Sigmoid colon (tissue), 4 donors: ENCODE data around the gene AKAP8.

Experiments
- CTCF ChIP-seq, 4 experiments: fragments of 450-650 bp in 3 of 4; fragments of 200-600 bp in 1 of 4; IDR thresholded peaks; one replicate each; pipeline ENCODE4 v1.5.1; 2016 to 2019; ENCODE audit warnings: antibody characterized with exemption in 4 of 4, mild to moderate bottlenecking in 3 of 4, moderate library complexity in 2 of 4
- EP300 ChIP-seq, 4 donors: sonication (generic); formaldehyde crosslinking; IDR thresholded peaks; one replicate each; pipeline ENCODE4 v1.6.1; 2017; ENCODE audit warnings: antibody characterized with exemption in 4 of 4
- POLR2A ChIP-seq, 2 donors: fragments of 450-650 bp; IDR thresholded peaks; one replicate each; pipeline ENCODE4 v1.6.1; 2016; ENCODE audit warnings: antibody characterized with exemption in 2 of 2, mild to moderate bottlenecking in 2 of 2, moderate library complexity in 2 of 2
- POLR2AphosphoS5 ChIP-seq, 4 donors: sonication (generic); formaldehyde crosslinking; IDR thresholded peaks; one replicate each; pipeline ENCODE4 v1.6.1; 2017; ENCODE audit warnings: antibody characterized with exemption in 4 of 4

- TF ChIP-seq EP300 (IDR thresholded peaks at IDR 0.05) (no peak), POLR2AphosphoS5 (IDR thresholded peaks at IDR 0.05) (no peak), CTCF (IDR thresholded peaks at IDR 0.05) (no peak), POLR2A (IDR thresholded peaks at IDR 0.05) (no peak)
These were observed 21.2 kb upstream of the AKAP8 start for GRCh38 chr19:15400521-15401396.
